Heart left ventricle (tissue), 16 donors: ENCODE measurements around the gene SORL1-AS1.

Source experiments
- ATAC-seq, 4 donors: fragments of 200-7000 bp; cut with Tn5 transposase; one replicate each; pipeline ENCODE4 v1.9.1; 2020 to 2022; ENCODE audit warnings: moderate library complexity in 4 of 4, mild to moderate bottlenecking in 3 of 4, moderate number of reproducible peaks in 1 of 4
- DNase-seq, 5 donors: peaks; one replicate each; pipeline ENCODE4 v3.0.0-alpha.2; 2020
- H3K27ac ChIP-seq, 12 donors: fragments of 200-600 bp; sonication (generic) in 4 of 12; one replicate each; pipeline versions ENCODE4 v1.5.0 to v1.8.0; 2016 to 2022; ENCODE audit warnings: mild to moderate bottlenecking in 2 of 12
- H3K27me3 ChIP-seq, 9 donors: fragments of 200-600 bp; sonication (generic) in 2 of 9; one replicate each; pipeline versions ENCODE4 v1.5.1 to v1.8.0; 2016 to 2022; ENCODE audit warnings: mild to moderate bottlenecking in 3 of 9
- H3K36me3 ChIP-seq, 9 donors: fragments of 200-600 bp; sonication (generic) in 2 of 9; one replicate each; pipeline versions ENCODE4 v1.5.0 to v1.8.0; 2018 to 2022; ENCODE audit warnings: mild to moderate bottlenecking in 2 of 9
- H3K4me1 ChIP-seq, 12 donors: fragments of 200-600 bp; sonication (generic) in 4 of 12; one replicate each; pipeline versions ENCODE4 v1.5.0 to v1.8.0; 2016 to 2022; ENCODE audit warnings: mild to moderate bottlenecking in 3 of 12
- H3K4me3 ChIP-seq, 12 donors: fragments of 200-600 bp; sonication (generic) in 4 of 12; one replicate each; pipeline versions ENCODE4 v1.5.0 to v1.8.0; 2017 to 2022; ENCODE audit warnings: mild to moderate bottlenecking in 9 of 12, moderate library complexity in 4 of 12
- H3K9me3 ChIP-seq, 12 donors: fragments of 200-600 bp; sonication (generic) in 4 of 12; one replicate each; pipeline versions ENCODE4 v1.5.0 to v1.8.0; 2016 to 2022; ENCODE audit warnings: mild to moderate bottlenecking in 1 of 12
- CTCF ChIP-seq, 12 donors: fragments of 200-600 bp; sonication (generic) in 4 of 12; IDR thresholded peaks; one replicate each; pipeline versions ENCODE4 v1.5.0 to v1.8.0; 2018 to 2022; ENCODE audit warnings: antibody characterized with exemption in 12 of 12, mild to moderate bottlenecking in 5 of 12
- POLR2A ChIP-seq, 2 donors: fragments of 450-650 bp; IDR thresholded peaks; one replicate each; pipeline ENCODE4 v1.6.1; 2017; ENCODE audit warnings: antibody characterized with exemption in 2 of 2, mild to moderate bottlenecking in 2 of 2, moderate library complexity in 2 of 2
- WGBS, 4 donors: extraction: QIAGEN DNeasy Blood & Tissue Kit in 2 of 4; methylation state at CpG; one replicate each; pipeline versions ENCODE4 v1.1.5 to v1.1.7; 2013 to 2018; 5-methylcytosine and 5-hydroxymethylcytosine counted together
- intact Hi-C, 10 donors: fragments of 100-400 bp; cut with DNase I; formaldehyde crosslinking; loops; one replicate each; pipeline versions ENCODE4 v1.11.1 to v1.14.2; 2022
- donor health status: ischemic (EF 13 %, LVEDD 7.1; RV severe dilation, severe dysfunction).
- donor health status: healthy with polysubstance abuse.
- donor health status: DM: no; HTN: yes; CAD: no.
- donor health status: DM: no; HTN: no; CAD: no.
- donor health status: ischemic (EF 25% LVEDD 6.9; RV normal size, moderate dysfunction).
- donor health status: ischemic (EF 25% LVEDD 5.7; RV mildly dilated, moderate dysfunction).
- donor health status: healthy.
- donor health status: DM: yes; HTN: yes; CAD: no.
- donor health status: ischemic (EF 35%, LVEDD 5.7; RV mildly dilated, moderate dysfunction).
- donor health status: nonischemic (EF 11% LVEDD 7.7; RV severe dilation, severe dysfunction).
- donor health status: DM: yes; HTN: yes; CAD: no.
- donor health status: PGD.
- donor health status: ischemic (EF 29% LVEDD 5.4; RV normal size, mild dysfunction).
- donor health status: nonischemic (EF 23%, LVEDD 6.1; RV moderate dilation, normal function).

Gene SORL1-AS1

GRCh38 chr11:121448431-121448941 lies 4.3 kb downstream of the SORL1-AS1 start:
- H3K9me3 ChIP-seq, result no peaks in the 10 kb centered on the region
- no peak for DNase-seq
- peak overlapping the region in 1 of 12 donors; percentile 76 for H3K27ac ChIP-seq
- H3K4me3 ChIP-seq, result no peak overlapping the region
- H3K4me1 ChIP-seq, result peaks cover 0 to 67% (median 1%) of the 10 kb centered on the region in 12 donors
- peaks cover 0 to 6% (median 0%) of the 10 kb centered on the region in 9 donors for H3K27me3 ChIP-seq
- peak in 1 of 4 donors; percentile 12 for ATAC-seq
- TF ChIP-seq CTCF (IDR thresholded peaks at IDR 0.05) (no peak), POLR2A (IDR thresholded peaks at IDR 0.05) (no peak)
- intact Hi-C loops, result loop anchor here in 2 of 10 donors (5.0 to 10.0 kb wide), 2 partner anchors 124 to 126 kb away; no protein-coding TSS in a partner anchor
- no peaks in the 10 kb centered on the region for H3K36me3 ChIP-seq
- 71 to 92% (median 79%) methylated on average over 3 of the region's 3 CpGs for WGBS, 4 donors

- no peak overlapping the region for H3K4me3 ChIP-seq
- intact Hi-C loops, result loop anchor here in 2 of 10 donors (5.0 to 10.0 kb wide), 2 partner anchors 123 to 126 kb away; no protein-coding TSS in a partner anchor
- H3K27ac ChIP-seq, result peak overlapping the region in 1 of 12 donors; percentile 76
- 92 to 96% (median 95%) methylated on average over 4 of the region's 4 CpGs for WGBS, 4 donors
- ATAC-seq (no peak), DNase-seq (no peak)
- H3K36me3 ChIP-seq, result no peaks in the 10 kb centered on the region
- TF ChIP-seq POLR2A (IDR thresholded peaks at IDR 0.05) (no peak), CTCF (IDR thresholded peaks at IDR 0.05) (no peak)
- H3K9me3 ChIP-seq, result no peaks in the 10 kb centered on the region
- H3K27me3 ChIP-seq, result peaks cover 0 to 4% (median 0%) of the 10 kb centered on the region in 9 donors
- H3K4me1 ChIP-seq, result peaks cover 0 to 63% (median 1%) of the 10 kb centered on the region in 12 donors
Measured at GRCh38 chr11:121448011-121448410, 4.8 kb downstream of the SORL1-AS1 start.

- intact Hi-C loops, result loop anchor here in 2 of 10 donors (5.0 to 10.0 kb wide), 2 partner anchors 122 to 124 kb away; no protein-coding TSS in a partner anchor
- WGBS, 4 donors, result 42 to 61% (median 51%) methylated on average over 4 of the region's 4 CpGs
- H3K9me3 ChIP-seq, result no peaks in the 10 kb centered on the region
- ATAC-seq (no peak), DNase-seq (no peak)
- no peak overlapping the region for H3K27ac ChIP-seq
- no peak for TF ChIP-seq POLR2A (IDR thresholded peaks at IDR 0.05)
- no peak for TF ChIP-seq CTCF (IDR thresholded peaks at IDR 0.05)
- H3K4me3 ChIP-seq, result no peak overlapping the region
- H3K27me3 ChIP-seq, result peaks cover 0 to 4% (median 0%) of the 10 kb centered on the region in 9 donors
- H3K4me1 ChIP-seq, result peaks cover 0 to 57% (median 1%) of the 10 kb centered on the region in 12 donors
- no peaks in the 10 kb centered on the region for H3K36me3 ChIP-seq
Measured at GRCh38 chr11:121446752-121447156, 6.0 kb downstream of the SORL1-AS1 start.

GRCh38 chr11:121445071-121445768 lies 7.5 kb downstream of the SORL1-AS1 start:
- Histone ChIP-seq H3K27me3 (no peaks in the 10 kb centered on the region), H3K27ac (no peak overlapping the region), H3K36me3 (no peaks in the 10 kb centered on the region), H3K9me3 (no peaks in the 10 kb centered on the region), H3K4me3 (no peak overlapping the region), H3K4me1 (peaks cover 0 to 42% (median 0%) of the 10 kb centered on the region in 12 donors)
- 79 to 87% (median 82%) methylated on average over 14 of the region's 14 CpGs for WGBS, 4 donors
- TF ChIP-seq POLR2A (IDR thresholded peaks at IDR 0.05), result no peak
- no peak for TF ChIP-seq CTCF (IDR thresholded peaks at IDR 0.05)
- intact Hi-C loops, result loop anchor here in 2 of 10 donors (5.0 to 10.0 kb wide), 2 partner anchors 120 to 123 kb away; no protein-coding TSS in a partner anchor
- DNase-seq (no peak), ATAC-seq (no peak)
